ENCODE measurements around the gene E4F1. TPM values are rescaled to one million over a fixed set of nuclear protein-coding genes. Genes with fewer than 3 reads are reported as not detected.

The E4F1 gene
- polyA plus RNA-seq, 3 donors = 4.9 to 50.9 (median 5.8) TPM

DNA sequence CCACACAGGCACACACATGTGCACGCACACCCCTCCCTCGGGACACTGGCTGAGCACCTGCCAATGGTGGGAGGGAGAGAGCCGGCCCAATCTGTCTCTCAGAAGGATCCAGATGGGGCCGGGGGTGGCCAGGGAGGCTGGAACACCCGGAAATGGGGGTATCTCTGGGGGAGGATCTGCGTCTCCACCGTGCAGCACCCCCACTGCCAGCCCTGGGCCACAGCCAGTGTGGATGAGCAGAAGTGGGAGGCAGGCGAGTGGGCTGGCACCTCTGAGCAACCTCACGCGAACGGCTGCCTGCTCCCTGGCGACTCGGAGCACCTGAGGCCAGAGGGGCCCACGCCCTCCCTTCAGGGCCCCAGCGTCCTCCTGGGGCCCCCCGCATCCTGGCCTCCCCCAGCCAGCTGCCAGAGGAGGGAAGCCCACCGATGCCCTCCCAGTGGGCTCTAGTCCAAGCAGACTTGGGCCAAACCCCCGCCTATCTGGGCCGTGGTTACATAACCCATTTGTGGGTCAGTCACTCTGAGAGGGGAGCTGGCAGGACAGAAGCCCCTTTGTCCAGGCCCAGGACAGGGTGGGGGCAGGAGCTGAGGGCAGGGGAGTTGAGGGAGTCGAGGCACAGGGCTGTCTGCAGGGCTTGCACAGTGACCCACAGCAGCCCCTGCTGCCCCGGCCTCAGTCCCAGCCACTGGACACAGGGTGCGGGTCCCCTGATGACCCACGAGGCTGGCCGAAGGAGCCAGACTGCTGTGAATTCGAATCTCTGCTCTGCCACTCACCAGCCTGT is 32.5 kb upstream of the E4F1 start:
- H3K27me3 Mint-ChIP-seq (ENCODE audit: low read depth in 3 of 3) = peaks cover 29 to 37% (median 35%) of the 10 kb centered on the region in 3 donors
- intact Hi-C loops (cut with micrococcal nuclease) = no loop called here
- Histone ChIP-seq H3K27ac (ENCODE audit: low read depth in 1 of 2, low read length in 2 of 2) (no peak overlapping the region), H3K9me3 (replicated peaks in 1 of 2; ENCODE audit: control insufficient read depth in 1 of 2, insufficient read depth in 1 of 2, low read length in 2 of 2) (no peaks in the 10 kb centered on the region), H3K4me3 (replicated peaks in 1 of 3; ENCODE audit: low read depth in 2 of 3, low read length in 3 of 3) (no peak overlapping the region), H3K36me3 (replicated peaks in 1 of 2; ENCODE audit: control insufficient read depth in 1 of 2, insufficient read depth in 2 of 2, low read length in 2 of 2) (no peaks in the 10 kb centered on the region), H3K9ac (ENCODE audit: insufficient read depth, low read length, poor library complexity, severe bottlenecking) (no peak overlapping the region), H2AFZ (ENCODE audit: insufficient read depth, low read depth, low read length, poor library complexity, severe bottlenecking) (no peak overlapping the region), H3K79me2 (ENCODE audit: insufficient read depth, low read length) (no peaks in the 10 kb centered on the region), H4K20me1 (ENCODE audit: insufficient read depth, low read length) (no peaks in the 10 kb centered on the region), H3K27me3 (ENCODE audit: control insufficient read depth in 2 of 2, insufficient read depth in 2 of 2, low read length in 2 of 2) (peaks cover 16 to 26% of the 10 kb centered on the region in 2 donors), H3K4me2 (replicated peaks; ENCODE audit: extremely low read depth, low read length, poor library complexity, severe bottlenecking) (no peak overlapping the region), H3K4me1 (ENCODE audit: control insufficient read depth in 1 of 2, insufficient read depth in 2 of 2, low read length in 2 of 2) (peaks cover 3 to 4% of the 10 kb centered on the region in 2 donors)
- TF ChIP-seq, protein P1, sequence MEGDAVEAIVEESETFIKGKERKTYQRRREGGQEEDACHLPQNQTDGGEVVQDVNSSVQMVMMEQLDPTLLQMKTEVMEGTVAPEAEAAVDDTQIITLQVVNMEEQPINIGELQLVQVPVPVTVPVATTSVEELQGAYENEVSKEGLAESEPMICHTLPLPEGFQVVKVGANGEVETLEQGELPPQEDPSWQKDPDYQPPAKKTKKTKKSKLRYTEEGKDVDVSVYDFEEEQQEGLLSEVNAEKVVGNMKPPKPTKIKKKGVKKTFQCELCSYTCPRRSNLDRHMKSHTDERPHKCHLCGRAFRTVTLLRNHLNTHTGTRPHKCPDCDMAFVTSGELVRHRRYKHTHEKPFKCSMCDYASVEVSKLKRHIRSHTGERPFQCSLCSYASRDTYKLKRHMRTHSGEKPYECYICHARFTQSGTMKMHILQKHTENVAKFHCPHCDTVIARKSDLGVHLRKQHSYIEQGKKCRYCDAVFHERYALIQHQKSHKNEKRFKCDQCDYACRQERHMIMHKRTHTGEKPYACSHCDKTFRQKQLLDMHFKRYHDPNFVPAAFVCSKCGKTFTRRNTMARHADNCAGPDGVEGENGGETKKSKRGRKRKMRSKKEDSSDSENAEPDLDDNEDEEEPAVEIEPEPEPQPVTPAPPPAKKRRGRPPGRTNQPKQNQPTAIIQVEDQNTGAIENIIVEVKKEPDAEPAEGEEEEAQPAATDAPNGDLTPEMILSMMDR (IDR thresholded peaks at IDR 0.05) = no peak
- no peaks in the 10 kb centered on the region for H3K36me3 Mint-ChIP-seq
- no peak overlapping the region for H3K4me3 Mint-ChIP-seq
- H3K4me1 Mint-ChIP-seq = peaks cover 4% of the 10 kb centered on the region
- H3K27ac Mint-ChIP-seq = no peak overlapping the region
- DNase-seq = no peak
- H3K9me3 Mint-ChIP-seq = peaks cover 0 to 10% (median 0%) of the 10 kb centered on the region in 7 donors
- WGBS (ENCODE audit: insufficient coverage) = 91% methylated on average over 23 of the region's 25 CpGs

DNA sequence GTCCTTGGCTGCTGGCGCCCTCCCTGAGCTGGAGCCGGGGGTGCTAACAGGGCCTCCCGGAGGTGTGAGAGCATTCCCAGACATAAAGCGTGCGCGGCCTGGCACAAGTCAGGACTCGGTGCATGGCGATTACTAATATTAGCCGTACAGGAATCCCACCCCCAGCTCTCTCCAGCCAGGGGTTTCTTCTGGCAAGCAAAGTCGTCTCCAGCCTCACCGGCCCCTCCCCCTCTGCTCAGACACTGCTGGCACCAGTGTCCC is 32.0 kb upstream of the E4F1 start:
- peaks cover 4% of the 10 kb centered on the region for H3K4me1 Mint-ChIP-seq
- no peaks in the 10 kb centered on the region for H4K20me1 ChIP-seq (ENCODE audit: insufficient read depth, low read length)
- TF ChIP-seq, protein P1 (IDR thresholded peaks at IDR 0.05) = no peak
- no peak overlapping the region for H3K4me2 ChIP-seq (replicated peaks; ENCODE audit: extremely low read depth, low read length, poor library complexity, severe bottlenecking)
- no peak overlapping the region for H3K9ac ChIP-seq (ENCODE audit: insufficient read depth, low read length, poor library complexity, severe bottlenecking)
- H3K4me1 ChIP-seq (ENCODE audit: control insufficient read depth in 1 of 2, insufficient read depth in 2 of 2, low read length in 2 of 2) = peaks cover 3 to 7% of the 10 kb centered on the region in 2 donors
- H3K4me3 Mint-ChIP-seq = no peak overlapping the region
- intact Hi-C loops (cut with micrococcal nuclease) = no loop called here
- no peaks in the 10 kb centered on the region for H3K36me3 ChIP-seq (replicated peaks in 1 of 2; ENCODE audit: control insufficient read depth in 1 of 2, insufficient read depth in 2 of 2, low read length in 2 of 2)
- peaks cover 17 to 26% of the 10 kb centered on the region in 2 donors for H3K27me3 ChIP-seq (ENCODE audit: control insufficient read depth in 2 of 2, insufficient read depth in 2 of 2, low read length in 2 of 2)
- peak overlapping the region in 1 of 7 donors; percentile 32 for H3K27ac Mint-ChIP-seq
- H3K27me3 Mint-ChIP-seq (ENCODE audit: low read depth in 3 of 3) = peaks cover 29 to 37% (median 35%) of the 10 kb centered on the region in 3 donors
- H3K9me3 Mint-ChIP-seq = peaks cover 0 to 10% (median 0%) of the 10 kb centered on the region in 7 donors
- no peaks in the 10 kb centered on the region for H3K79me2 ChIP-seq (ENCODE audit: insufficient read depth, low read length)
- H3K27ac ChIP-seq (ENCODE audit: low read depth in 1 of 2, low read length in 2 of 2) = no peak overlapping the region
- 97% methylated on average over 11 of the region's 11 CpGs for WGBS (ENCODE audit: insufficient coverage)
- DNase-seq = no peak
- H3K9me3 ChIP-seq (replicated peaks in 1 of 2; ENCODE audit: control insufficient read depth in 1 of 2, insufficient read depth in 1 of 2, low read length in 2 of 2) = no peaks in the 10 kb centered on the region
- H3K36me3 Mint-ChIP-seq = no peaks in the 10 kb centered on the region
- H2AFZ ChIP-seq (ENCODE audit: insufficient read depth, low read depth, low read length, poor library complexity, severe bottlenecking) = no peak overlapping the region
- H3K4me3 ChIP-seq (replicated peaks in 1 of 3; ENCODE audit: low read depth in 2 of 3, low read length in 3 of 3) = no peak overlapping the region
